NCI-H82 (cell line): ENCODE data around the gene RIMBP2.
"Not testable (repeated sequence)": the region's sequence is repeated elsewhere in the genome, so short reads cannot be mapped to it uniquely, and the experiment has no call there.

Experiments used
- DNase-seq: peaks from one replicate; lab custom pipeline; 2025; lab: John Stamatoyannopoulos, UW

Gene RIMBP2

GRCh38 chr12:130706885-130707570, 9.1 kb downstream of the RIMBP2 start:
- DNase-seq, result no peak

GRCh38 chr12:130706311-130706710, 9.8 kb downstream of the RIMBP2 start:
- DNase-seq, result no peak

DNA sequence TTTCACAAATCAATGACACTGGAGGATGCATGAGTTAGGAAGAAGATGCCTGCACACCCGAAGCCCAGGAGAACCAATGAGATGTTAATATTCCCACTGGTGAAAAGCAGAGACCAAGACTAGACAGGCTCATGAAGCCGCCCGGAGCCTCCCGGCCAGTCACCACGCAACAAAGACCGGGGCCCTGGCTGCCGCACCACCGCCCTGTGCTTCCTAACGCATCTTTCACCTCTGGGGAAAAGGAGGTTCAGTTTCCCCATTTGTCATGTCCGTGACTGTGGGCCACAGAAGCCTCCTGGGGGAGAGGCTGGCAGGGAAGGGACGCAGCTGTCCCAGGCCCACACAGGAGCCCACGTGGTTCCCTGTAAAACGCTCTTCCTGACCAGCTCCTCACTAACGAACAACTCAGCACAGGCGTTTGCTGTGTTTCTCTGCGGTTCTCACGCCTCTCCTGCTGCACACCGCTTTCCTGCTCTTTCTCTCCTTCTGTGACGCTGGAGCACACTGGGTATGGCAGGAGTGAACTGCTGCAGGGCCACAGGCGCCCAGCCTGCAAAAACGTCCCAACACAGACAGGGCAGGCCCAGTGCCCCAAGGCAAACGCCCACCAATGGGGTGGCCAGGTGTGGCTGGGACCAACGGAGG, 10.8 kb downstream of the RIMBP2 start:
- DNase-seq, result no peak

DNA sequence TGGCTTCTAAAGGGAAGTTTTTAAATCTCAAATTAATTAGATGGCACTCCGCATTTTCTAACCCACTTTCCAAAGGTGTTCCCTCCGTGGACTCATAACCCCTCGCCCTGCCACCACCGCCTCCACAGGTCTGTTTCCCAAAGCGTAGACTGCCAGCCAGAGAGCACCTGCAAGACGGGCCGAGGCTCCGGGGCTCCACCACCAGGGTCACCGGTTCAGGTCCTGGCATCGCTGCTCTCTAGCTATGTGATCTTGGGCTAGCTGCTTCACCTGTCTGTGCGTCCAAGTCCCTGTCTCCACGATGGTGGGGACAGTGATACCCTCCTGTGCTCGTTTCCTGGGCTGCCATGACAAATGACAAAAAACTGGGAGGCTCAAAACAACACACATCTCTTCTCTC, 11.5 kb downstream of the RIMBP2 start:
- no peak for DNase-seq

GRCh38 chr12:130703733-130704375, 12.2 kb downstream of the RIMBP2 start:
- no peak for DNase-seq

- peak; percentile 94 for DNase-seq
Measured at GRCh38 chr12:130702966-130703732, 12.9 kb downstream of the RIMBP2 start.

DNA sequence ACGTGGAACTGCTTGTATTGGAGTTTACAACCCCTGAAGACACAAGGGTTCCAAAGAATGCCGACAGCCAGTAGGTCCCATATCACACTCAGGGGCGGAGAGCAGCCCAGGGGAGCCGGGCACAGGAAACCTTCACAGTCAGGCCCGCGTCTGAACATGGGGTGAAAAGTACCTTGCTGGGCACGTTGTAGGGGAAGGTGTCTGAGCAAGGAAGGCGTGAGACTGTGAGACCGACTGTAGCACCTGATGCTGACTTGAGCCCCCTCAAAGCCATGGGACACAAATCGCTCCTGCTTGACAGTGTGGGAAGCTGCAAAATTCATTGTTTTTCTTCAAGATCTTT, 14.7 kb downstream of the RIMBP2 start:
- DNase-seq, result no peak

DNA sequence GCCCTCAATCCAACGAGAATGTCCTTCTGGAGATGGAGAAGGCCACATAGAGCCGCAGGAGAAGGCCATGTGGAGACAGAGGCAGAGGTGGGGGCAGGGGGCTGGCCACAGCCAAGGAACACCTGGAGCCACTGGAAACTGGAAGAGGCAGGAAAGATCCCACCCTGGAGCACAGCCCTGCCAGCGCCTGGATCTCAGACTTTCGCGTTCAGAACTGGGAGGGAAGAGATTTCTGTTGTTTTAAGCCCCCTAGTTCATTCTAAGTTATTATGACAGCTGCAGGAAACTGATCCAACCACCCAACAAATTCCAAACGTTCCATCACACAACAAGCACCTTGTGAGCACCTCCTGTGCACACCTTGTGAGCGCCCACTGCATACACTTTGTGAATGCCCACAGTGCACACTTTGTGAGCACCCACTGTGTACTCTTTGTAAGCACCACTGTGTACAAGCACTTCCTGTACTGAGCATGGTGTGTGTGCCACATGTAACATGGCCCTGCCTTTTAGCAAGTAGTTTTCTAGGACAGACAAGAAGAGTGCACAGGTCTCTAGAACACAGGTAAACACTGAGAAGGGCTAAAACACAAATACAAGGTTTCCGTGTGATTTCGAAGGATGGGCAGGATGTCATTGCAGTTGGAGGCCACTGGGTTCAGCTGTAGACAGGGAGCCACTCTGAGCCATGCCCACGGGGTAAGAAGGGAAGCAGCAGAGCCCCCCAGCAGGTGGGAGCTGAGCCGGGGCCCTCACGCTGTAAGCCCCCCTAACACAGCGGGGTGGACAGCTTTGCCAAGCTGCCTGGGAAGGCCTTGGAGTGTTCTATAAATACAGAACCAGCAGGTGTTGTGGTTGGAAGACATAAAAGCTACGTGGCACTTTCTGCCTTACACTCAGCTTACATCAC, 15.4 kb downstream of the RIMBP2 start:
- no peak for DNase-seq

DNA sequence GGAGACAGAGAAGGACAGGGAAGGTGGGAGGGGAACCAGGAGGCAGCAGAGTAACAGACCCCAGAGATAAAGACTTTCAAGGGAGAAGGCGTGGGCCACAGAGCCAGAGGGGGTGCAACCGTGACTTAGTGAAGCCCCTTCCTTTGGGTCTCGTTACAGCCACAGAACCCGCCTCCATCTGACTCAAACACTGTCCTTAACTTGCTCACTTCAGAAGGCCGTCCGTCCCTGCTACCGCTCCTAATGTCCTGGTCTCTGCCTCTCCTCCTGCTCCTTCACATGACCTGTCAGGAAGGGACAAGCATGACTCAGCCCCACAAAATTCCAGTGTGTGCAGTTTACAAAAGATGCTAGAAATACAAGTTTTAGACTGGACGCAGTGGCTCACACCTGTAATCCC, 18.0 kb downstream of the RIMBP2 start:
- no peak for DNase-seq

GRCh38 chr12:130696379-130697100, 19.6 kb downstream of the RIMBP2 start:
- no peak for DNase-seq

GRCh38 chr12:130695061-130695460, 21.0 kb downstream of the RIMBP2 start:
- no peak for DNase-seq

DNA sequence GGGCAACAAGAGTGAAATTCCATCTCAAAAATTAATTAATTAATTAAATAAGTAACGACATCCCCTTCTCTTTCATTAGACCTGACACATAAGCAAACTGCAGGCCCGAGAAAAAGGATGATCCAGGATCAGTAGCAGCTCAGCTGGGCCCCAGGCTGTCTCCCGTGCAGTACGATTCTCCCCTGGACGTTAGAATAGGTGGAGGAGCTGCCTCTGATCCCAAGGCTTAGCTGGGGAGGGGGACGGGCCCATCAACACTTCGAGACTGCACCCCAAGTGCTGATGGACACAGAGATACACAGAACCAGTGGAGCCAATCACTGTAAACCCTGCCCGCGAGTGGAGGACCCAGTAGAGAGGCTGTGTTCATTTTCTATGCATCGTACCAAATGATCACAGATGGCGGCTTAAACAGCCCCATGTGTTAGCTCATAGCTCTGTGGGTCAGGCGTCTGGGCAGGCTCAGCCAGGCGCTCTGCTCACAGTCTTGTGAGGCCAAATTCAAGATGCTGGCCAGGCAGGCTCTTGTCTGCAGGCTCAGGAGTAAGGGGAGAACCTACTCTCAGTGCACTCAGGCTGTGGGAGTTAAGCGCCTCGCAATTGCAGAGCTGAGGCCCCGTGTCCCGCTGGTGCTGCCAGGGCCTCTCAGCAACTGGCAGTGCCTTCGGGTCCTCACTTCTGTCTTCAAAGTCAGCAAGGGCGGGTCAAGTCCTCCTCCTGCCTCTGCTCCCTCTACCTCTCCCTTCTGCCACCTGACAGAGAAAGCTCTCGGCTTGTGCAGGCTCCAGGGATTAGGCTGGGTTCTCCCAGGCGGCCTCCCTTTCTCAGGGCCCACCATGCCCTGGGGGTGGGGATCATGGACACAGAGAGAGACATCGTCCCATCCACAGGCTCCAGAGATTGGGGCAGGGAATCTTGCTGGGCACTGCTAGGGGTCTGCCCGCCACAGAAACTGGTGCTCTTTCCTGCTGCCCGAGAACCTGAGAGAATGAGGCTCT, 26.4 kb downstream of the RIMBP2 start:
- DNase-seq, result peak; percentile 43

DNA sequence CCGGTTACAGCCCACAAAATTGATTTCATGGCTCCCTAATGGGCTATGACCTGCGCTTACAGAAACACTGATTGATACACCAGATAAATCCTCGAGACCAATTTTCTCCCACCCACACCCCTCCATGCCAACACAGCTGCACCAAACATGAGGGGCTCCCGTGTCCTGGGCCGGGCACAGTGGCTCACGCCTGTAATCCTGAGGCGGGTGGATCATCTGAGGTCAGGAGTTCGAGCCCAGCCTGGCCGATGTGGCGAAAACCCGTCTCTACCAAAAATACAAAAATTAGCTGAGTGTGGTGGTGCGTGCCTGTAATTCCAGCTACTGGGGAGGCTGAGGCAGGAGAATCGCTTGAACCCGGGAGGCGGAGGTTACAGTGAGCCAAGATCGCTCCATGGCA, 27.1 kb downstream of the RIMBP2 start:
- not testable (repeated sequence) for DNase-seq

DNA sequence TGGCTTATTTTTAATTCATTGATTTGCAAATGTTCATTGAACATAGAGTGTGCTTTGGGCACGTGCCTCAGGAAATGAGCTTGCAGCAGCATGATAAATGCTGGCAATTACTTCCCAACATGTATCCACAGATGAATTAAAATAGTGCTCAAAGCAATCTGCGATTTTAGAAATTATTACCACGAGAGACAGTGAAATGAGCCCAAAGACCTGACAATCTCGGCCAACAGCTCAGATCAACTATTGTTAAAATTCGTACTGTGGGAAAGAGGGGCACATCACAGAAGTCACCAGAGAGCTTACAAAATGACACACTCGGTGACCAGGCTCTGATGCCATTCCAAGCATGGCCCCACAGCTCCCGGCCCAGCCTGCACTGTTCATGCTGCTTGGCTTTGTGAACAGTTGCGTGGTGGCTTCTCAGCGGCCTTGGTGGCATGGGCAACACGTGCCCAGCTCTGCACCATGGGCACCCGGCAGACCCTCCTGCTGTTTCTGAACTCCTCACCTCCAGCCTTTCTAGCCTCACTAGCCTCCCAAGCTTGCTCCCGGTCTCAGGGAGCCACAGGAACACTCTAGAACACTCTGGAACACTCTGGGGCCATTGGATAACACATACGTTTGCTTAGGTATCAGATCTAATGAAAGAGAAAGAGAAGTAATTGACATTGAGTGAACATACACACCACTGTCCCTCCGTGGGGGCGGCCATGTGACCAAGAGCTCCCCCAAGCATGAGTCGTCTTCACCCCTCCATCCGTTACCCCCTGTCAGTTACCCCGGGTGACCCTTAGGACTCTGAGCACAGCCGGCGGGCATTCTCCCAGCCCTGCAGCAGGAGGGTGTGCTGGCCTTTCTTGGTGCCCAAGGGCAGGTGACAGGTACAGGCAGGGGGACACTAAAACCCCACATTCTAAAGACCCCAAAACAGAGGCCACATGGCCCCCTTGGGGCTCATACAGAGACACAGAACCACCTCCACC, 28.0 kb downstream of the RIMBP2 start:
- no peak for DNase-seq

- DNase-seq, result no peak
Measured at GRCh38 chr12:130687190-130687589, 28.9 kb downstream of the RIMBP2 start.

- peak; percentile 22 for DNase-seq
Measured at GRCh38 chr12:130686511-130686991, 29.5 kb downstream of the RIMBP2 start.

DNA sequence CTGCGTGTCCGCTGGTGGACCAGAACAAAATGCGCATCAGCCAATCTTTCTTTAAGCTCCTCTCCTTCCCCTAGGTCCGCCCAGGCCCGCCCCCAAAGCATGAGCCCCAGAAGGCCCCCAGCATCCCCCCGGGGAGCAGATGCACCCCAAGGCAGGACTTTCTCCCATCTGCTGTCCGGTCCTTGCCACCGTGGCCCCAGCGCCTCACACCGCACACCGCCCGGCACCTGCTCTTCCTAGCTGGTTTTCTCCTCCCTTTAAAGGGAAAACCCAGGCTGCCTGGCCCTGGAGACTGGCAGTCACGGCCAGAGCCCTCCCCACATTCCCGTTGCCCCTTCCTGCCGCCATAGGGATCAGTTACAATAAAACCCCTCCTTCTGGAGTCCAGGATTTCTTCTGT, 30.2 kb downstream of the RIMBP2 start:
- no peak for DNase-seq

DNA sequence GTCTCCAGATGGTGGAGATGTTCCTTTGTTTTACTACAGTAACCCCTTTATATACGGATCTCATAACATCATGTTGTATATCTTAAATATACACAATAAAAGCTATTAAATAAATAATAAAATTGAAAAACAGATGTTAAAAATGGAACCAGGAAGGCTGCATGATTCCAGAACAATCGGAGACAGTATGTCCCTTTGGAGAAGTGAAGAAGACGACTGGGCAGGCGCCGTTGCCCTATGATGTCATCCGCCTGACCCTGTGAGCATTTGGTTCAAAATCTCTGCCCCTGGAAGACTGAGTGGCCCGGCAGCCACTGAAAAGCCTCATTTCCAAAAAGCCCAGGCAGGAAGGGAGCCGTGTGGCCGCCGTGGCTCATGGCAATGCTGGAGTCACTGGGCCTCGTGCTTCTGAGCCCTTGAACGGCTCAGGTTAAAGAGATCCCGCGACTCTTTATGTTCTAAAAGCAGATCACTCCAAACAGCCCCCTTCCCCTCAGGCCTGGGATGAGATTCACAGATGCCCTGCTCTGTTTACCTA, 30.8 kb downstream of the RIMBP2 start:
- DNase-seq, result no peak
